GM19351 (cell line): Measurements from ENCODE around the gene GAD1.

Source experiments
- ATAC-seq: cut with Tn5 transposase; IDR thresholded peaks from one replicate; pipeline ENCODE4 v1.9.1; 2021; ENCODE audit warnings: mild to moderate bottlenecking, moderate library complexity; ENCODE audit not compliant: unreplicated experiment

The GAD1 gene

DNA sequence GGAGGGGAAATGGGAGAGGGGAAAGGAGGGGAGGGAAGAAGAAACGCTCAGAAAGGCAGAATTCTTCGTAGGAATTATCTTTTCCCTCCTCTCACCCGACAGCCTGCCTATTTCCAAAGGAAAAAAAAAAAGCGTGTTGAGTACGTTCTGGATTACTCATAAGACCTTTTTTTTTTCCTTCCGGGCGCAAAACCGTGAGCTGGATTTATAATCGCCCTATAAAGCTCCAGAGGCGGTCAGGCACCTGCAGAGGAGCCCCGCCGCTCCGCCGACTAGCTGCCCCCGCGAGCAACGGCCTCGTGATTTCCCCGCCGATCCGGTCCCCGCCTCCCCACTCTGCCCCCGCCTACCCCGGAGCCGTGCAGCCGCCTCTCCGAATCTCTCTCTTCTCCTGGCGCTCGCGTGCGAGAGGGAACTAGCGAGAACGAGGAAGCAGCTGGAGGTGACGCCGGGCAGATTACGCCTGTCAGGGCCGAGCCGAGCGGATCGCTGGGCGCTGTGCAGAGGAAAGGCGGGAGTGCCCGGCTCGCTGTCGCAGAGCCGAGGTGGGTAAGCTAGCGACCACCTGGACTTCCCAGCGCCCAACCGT, at the start of gene GAD1:
GAD1 (plus strand) TSS at position 384 of the 589 bp plus-strand sequence. CDS start 1,705 bp downstream, outside the sequence.
- ATAC-seq, result no peak

DNA sequence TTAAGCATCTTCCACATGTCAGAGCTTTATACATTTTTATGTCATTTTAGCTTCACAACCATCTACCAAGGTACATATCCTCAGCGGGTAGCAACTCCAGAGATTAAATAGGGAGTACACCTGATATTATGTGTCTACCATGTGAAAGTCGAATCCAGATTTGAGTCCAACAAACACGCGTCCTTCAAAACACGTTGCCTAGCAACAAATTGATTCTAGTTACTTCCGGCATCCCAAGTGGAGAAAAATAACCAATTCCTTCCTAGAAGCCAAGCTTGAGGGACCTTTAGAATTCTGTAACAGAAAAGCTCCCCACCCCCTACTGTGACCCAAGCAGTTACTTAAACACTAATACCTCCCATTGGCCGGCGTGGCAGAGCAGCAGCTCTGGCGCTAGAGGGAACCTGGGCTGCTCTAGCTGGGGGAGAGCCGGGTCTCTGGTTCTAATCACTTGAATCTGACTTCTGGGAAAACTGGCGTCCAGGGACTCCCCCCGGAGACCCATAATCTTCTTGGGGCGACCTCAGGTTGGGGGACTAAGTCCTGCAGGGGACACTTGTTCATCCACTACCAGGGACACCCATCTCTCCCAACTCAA, 46.6 kb upstream of the GAD1 start, which contains the start of gene ERICH2:
ERICH2 (plus strand) TSS at position 371 of the 598 bp plus-strand sequence. CDS start 304 bp downstream, outside the sequence.
- peak; percentile 64 for ATAC-seq

DNA sequence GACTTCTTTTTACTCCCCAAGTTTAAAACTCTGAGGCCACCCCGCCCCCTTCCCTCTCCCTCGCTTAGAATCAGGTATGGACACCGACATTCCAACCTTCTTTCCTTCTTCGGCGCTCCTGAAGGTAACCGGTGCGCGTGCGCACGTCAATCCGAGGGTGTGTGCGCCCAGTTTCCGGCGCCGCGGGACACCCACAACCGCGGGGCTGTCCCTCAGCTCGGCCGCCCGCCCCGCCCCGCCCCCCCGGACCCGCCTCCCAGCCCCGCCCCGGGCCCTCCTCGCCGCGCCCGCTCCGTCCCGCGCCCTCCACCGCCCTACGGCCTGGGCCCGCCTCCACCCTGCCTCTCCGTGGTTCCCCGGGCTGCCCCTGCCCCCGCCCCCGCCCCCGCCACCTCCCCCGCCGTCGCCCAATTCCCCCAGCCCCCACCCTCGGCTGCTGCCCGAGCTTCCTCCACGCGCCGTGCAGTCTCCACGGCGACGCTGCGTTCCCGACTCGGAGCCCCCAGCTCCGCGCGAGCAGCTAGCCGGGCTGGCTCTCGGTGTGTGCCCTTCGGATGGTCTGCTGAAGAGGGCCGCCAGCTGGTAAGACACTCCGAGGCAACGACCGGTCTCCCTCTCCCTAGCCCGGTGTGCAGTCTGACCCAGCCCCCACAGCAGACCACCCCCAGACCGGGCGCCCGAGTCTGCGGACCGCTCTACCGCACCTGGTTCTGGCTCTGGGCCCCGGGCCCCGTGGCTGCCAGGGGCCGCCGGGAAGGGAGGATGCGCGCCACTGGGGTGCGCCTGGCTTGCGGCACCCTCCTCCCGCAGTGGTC, 45.9 kb upstream of the GAD1 start:
- ATAC-seq, result peak; percentile 86

DNA sequence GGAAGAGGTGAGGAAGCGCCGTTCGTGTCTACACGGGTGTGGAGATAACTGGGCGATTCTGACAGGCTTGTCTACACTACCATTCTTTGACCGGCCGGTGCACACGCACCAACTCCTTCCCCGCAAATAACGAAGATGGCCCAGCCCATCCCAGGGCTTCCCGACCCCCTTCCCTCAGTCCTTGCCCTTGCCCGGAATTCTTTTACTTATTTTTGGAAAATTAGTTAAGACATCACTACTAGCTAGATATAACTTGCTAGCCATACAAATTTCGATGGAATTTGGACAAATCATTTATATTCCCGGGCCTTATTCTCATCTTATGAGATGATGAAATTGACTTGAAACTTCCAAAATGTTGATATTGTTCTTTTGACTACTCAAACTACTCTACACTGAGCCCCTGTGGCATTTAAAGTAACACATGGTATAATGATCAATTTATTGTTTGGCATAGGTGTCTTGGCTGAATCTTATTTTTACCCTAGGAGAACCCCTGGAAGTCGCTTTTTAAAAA, 45.2 kb upstream of the GAD1 start:
- ATAC-seq, result no peak

DNA sequence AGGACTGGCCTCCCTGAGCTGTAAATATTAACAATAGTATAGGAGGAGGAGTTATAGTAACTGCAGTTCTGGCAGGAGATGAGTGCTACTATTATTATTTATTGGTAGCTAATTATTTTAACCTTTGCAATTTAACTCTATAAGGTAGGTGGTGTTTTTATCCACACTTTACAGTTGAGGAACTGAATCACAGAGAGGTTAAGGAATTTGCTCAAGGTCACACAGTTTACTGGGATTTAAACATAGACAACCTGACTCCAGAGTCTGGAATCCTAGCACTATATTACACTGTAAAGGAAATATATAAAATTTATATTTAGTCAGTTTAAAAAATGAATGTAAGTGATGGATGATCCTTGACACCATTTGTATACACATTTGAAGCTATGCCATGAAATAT, 44.4 kb upstream of the GAD1 start:
- no peak for ATAC-seq

DNA sequence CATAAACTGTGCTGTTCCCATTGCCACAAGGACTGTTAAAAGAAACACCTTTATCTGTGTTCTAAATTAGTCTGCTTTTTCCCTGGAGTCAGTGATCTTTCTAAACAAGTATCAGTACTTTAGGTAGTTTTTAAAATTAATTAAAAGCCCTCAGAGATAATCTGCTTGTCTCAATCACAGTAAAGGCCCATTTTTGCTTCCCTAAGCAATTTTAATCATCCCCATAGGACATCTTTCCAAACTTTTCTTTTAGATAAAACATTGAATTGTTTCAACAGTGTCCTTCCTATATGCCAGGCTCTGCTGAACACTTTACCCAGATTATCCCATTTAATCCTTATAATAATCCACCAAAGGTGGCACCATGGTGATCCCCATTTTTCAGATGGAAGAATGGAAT, 42.6 kb upstream of the GAD1 start:
- ATAC-seq, result no peak

DNA sequence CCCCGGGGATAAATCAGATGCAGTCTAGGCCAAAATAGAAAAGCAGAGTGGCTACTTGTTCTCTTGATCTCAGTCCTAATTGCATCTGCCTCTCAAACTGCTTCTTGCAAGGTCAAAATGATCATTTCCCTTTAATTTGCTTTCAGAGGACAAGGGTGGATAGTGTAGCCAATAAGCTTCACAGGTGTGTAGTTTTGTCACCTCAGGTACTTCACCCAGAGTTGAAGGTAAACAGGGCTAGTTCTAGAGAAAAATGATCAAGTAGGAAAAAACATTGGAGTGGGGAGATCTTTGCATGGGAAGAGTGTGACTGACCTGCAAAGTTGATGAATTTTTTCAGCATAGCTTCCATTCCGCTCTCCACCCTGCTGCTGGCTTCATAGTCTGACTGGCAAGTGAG, 37.8 kb upstream of the GAD1 start:
- ATAC-seq, result no peak

DNA sequence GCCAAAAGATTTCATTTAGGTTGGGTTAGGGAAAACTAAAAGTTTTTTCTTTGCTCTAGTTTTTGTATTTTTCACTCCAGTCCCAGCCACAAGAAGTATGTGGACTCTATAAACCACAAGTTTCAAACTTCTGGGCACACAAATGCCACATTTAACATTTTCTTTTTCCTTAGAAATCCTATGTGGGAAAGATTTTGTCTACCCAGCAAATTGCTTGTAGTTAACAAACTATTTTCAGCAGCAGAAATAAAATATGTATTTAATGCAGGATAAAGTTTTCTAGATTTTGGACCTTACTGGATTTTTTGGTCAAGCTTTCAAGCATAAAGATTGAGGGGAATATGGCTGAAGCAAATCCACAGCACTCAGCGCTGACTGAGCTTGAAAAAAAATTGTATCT, 37.4 kb upstream of the GAD1 start:
- ATAC-seq, result no peak

DNA sequence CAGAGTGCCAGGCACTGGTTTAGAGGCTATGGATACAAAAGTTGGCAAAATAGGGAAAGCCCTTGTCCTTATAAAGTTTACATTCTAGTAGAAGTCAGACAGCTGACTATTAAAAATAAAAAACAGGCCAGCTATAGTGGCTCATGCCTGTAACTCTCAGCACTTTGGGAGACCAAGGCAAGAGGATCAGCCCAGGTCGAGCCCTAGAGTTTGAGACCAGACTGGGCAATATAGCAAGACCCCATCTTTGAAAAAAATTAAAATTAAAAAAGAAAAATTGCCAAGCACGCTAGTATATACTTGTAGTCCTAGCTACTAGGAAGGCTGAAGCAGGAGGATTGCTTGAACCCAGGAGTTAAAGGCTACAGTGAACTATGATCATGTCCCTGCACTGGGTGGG, 34.0 kb upstream of the GAD1 start:
- ATAC-seq, result no peak

DNA sequence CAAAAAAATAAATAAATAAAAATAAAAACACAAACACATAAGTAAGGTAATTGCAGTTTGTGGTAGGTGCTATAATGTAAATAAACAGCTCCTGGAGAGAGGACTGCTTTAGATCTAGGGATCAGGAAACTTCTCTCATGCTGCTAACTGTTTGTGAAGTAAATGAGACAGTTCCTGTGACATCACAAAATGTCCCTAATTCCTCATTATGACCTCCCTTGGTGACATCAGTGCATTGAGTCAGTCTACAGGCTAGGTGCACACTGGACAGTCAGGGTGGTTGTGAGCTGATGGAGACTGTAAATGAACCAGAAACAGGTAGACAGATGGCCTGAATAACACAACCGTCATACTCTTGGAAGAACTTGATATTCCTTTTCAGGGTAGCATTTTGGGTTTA, 33.1 kb upstream of the GAD1 start:
- ATAC-seq, result no peak

DNA sequence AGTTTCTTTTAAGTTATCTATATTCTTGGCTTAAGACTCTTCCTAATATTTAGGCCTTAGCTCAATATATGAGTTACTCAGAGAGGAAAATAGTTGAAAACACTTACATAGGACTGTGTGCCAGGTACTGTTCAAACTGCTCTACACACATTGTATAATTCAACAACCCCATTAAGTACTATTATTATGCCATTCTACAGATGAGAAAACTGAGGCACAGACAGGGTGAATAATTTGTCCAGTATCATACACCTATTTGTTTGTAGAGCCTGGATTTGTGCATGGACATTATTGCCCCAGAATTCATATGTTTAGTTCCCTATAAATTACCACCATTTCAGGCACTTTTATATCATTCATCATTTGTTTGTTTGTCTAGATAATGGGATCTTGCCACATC, 17.7 kb upstream of the GAD1 start:
- ATAC-seq, result no peak

DNA sequence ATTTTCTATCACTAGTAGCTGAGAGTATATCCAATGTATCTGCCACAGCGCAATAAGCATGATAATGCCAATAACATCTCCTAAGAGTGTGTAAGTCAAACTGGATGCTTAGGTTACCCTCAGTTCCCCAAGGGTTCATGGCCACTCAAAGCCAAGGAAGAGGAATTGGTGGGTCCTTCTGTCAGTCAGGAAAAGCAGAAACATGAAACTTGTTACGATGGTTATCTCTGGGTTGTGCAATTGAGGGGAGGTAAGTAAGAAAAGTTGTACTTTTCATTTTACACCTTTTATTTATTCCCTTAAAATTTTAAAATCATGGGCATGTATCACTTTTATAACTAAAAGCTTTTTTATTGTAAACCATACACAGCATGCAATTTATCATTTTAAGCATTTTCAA, 10.1 kb upstream of the GAD1 start:
- ATAC-seq, result no peak

DNA sequence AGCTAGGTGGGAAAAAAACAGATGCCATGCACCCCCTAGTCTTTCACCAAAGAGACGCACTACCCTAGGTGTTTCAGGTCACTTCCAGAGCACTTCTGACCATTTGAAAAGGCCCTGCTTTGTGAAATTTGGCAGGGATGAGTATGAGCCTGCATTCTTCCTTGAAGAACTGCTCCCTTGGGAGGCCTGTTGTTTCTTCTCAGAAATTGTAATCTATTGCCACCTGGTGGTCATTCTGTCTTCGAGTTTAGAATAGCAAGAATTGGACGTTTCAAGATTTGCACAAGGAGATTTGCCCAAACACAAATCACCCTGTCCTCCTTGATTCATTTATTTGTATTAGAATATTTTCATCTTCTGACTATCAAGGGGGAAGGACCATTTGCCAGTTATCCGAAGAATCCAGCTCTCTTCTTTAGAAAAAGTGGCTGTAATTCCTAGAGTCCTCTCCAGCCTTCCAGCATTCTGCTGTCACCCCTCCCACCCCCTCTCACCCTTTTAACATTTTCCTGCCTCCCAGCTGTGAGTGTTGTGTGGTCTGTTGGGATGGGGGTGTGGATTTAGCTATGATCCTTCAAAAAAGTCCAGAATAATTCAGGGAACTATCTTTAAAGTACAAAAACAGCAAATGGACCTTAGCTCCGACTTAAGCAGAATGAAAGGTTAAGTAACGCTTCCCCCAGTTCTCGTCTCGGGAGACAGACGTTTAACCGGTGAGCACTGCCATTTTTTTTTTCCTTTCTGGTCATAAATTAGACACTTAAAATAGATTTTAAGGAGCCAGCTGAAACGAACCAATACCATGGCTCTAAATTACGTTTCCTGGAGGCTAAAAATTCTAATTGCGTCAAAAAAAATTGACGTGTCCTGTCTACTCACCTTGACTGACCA, 3.7 kb upstream of the GAD1 start:
- ATAC-seq, result no peak

DNA sequence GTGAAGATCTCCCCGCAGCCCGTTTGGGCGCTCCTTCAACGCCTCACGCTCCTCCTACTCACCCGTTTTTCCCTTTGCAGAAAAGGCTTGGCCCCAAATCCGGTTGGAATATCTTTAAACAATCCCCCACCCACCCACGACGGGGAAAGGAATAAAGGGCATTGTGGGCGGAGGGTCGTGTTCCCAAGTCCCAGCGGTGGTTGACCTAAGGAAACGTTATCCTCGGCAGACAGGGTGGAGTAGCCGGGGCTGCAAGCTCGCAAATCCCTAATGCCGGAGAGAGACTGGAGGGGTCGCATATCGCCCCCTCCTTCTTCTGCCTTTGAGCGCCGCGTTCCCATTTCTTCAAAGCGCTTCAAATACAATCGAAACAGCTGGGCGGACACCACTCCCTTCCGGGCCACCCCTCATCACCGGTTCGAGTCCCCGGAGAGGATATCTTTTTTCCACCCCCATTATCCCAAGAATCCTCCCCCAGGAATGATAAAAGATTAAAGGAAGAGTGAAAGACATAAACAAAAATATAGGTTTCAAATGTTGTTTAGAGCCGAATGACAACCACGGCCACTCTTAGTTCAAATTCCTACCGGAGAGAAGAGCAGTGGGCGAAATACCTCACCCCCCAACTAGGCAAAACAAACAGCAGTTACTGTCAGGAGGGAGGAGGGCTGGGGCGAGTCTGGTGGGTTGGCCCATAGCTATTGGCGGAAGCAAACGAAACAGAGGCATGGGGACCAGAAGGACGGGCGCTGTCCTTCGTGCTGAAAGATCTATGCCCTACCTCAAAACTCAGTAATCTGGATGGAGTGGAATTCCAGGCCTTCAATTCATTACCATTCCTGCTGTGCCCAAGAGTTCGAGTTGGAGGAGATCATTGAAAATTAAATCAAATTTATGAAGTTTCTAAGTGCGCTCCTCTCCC, 2.8 kb upstream of the GAD1 start:
- ATAC-seq, result no peak

DNA sequence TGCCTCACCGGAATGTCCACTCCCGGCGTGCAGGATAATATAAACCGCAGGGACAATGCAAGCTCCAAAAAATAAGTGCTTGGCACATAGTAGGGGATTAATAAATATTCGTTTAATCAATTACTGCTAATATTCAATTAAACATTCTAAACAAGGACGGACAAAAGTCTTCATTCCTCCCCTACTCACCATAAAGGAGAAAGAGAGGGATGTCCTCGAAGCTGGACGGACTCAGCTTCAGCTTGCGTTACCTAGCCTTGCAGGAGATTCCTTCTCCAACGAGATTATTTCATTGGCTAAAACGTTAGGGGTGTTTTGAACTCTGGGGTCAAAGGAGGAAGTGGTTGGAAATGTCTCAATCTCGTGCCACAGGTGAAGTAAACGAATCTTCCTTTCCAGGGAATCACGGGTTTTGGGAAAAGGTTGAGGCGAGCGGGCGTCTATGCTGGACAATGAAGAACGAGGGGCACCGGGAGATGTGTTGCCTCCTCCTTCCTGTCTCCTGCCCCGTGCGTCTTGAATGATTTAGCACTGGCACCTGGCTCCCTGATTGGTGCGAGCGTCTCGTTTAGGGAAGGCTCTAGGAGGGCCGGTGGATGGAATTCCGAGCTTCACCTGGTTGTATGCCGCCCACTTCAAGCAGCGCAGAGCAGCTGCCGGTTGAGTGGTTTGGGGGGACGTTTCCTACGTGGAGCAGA, 2.0 kb upstream of the GAD1 start:
- no peak for ATAC-seq

DNA sequence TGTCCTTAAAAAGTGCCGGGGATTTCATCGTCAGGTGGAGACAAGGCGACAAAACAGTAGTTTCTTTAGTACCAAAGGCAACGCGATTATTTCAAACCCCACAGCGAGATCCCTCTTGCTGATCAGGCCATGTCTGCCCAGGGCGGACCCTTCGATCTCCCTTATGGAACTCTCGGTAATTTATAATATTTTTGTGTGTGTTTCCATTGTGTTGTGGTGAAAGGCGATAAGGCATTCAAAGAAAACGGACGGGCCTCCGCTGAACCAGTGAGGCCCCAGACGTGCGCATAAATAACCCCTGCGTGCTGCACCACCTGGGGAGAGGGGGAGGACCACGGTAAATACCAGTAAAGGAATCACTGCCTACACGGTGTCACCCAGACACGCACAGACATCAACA, 1.4 kb upstream of the GAD1 start:
- ATAC-seq, result no peak

DNA sequence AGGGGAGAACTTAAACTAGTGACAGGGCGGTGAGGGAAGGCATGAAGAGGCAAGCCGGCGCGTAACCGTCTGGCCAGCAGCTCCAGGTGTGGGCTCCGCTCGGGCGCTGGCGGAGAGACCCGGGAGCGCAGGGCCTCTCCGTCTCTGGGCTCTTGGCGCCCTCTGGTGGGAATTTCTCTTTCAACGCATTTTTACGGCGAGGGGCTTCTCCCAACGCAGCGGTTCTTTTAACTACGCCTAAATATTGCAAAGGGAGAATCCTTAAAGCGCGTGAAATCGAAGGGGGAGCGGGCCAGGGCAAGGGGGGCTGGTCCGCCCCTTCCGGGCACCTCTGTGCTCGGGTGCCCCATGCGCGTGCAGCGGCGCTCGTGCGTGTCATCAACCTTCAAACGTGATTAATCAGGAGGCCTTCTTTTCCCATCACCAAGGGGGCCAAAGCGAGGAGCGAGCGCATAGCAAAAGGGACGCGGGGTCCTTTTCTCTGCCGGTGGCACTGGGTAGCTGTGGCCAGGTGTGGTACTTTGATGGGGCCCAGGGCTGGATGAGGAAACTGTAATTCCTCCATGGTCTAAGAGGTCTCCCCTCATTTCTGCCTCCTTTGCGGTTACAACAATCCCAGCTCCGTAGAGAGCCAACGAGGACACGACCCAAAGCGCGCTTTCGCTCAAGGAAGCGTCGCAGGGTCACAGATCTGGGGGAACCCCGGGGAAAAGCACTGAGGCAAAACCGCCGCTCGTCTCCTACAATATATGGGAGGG, 762 bp upstream of the GAD1 start:
- ATAC-seq, result no peak
